ENCODE data around the gene YBX3.

DNA sequence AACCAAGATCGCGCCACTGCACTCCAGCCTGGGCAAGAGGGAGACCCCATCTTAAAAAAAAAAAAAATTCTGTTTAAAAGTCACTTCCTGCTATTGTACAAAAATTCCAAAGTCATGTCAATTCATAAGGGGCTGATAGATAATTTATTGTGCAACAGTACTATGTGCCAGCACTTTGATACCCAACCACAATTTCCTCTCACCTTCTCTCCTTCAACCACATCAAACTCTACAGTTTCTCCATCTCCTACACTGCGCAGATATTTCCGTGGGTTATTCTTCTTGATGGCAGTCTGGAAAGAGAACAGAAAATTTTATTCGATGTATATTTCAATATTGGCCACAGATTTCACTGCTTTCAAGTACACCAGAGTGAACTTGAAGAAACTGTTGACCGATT lies 7.6 kb downstream of the YBX3 start:
- TF ChIP-seq ATF3 (CRISPR knock-in tag; IDR thresholded peaks at IDR 0.05), result no peak
- TF ChIP-seq, protein P1, sequence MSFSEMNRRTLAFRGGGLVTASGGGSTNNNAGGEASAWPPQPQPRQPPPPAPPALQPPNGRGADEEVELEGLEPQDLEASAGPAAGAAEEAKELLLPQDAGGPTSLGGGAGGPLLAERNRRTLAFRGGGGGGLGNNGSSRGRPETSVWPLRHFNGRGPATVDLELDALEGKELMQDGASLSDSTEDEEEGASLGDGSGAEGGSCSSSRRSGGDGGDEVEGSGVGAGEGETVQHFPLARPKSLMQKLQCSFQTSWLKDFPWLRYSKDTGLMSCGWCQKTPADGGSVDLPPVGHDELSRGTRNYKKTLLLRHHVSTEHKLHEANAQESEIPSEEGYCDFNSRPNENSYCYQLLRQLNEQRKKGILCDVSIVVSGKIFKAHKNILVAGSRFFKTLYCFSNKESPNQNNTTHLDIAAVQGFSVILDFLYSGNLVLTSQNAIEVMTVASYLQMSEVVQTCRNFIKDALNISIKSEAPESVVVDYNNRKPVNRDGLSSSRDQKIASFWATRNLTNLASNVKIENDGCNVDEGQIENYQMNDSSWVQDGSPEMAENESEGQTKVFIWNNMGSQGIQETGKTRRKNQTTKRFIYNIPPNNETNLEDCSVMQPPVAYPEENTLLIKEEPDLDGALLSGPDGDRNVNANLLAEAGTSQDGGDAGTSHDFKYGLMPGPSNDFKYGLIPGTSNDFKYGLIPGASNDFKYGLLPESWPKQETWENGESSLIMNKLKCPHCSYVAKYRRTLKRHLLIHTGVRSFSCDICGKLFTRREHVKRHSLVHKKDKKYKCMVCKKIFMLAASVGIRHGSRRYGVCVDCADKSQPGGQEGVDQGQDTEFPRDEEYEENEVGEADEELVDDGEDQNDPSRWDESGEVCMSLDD (CRISPR knock-in tag; IDR thresholded peaks at IDR 0.05; ENCODE audit: borderline replicate concordance), result no peak
- TF ChIP-seq KDM5A (IDR thresholded peaks at IDR 0.05; ENCODE audit: borderline replicate concordance, low read length), result no peak
- TF ChIP-seq, protein P2, sequence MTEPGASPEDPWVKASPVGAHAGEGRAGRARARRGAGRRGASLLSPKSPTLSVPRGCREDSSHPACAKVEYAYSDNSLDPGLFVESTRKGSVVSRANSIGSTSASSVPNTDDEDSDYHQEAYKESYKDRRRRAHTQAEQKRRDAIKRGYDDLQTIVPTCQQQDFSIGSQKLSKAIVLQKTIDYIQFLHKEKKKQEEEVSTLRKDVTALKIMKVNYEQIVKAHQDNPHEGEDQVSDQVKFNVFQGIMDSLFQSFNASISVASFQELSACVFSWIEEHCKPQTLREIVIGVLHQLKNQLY (CRISPR knock-in tag; IDR thresholded peaks at IDR 0.05), result no peak
- TF ChIP-seq THAP7 (CRISPR knock-in tag; IDR thresholded peaks at IDR 0.05), result no peak
- no peak for TF ChIP-seq ZBTB33 (CRISPR knock-in tag; IDR thresholded peaks at IDR 0.05)
- TF ChIP-seq MAFG (CRISPR knock-in tag; IDR thresholded peaks at IDR 0.05), result no peak
- TF ChIP-seq SUZ12 (IDR thresholded peaks at IDR 0.05; ENCODE audit: low read depth, low read length), result no peak
- no peak for TF ChIP-seq MXD4 (CRISPR knock-in tag; IDR thresholded peaks at IDR 0.05)
- no peak for TF ChIP-seq KDM5B (CRISPR knock-in tag; IDR thresholded peaks at IDR 0.05; ENCODE audit: borderline replicate concordance)
- no peak for TF ChIP-seq NR2C2 (CRISPR knock-in tag; IDR thresholded peaks at IDR 0.05; ENCODE audit: borderline replicate concordance)
- TF ChIP-seq BCLAF1 (IDR thresholded peaks at IDR 0.05), result no peak

All from HepG2 (cell line).